Loucy (cell line): ENCODE measurements around the gene ABCC6.

ENCODE experiments used
- H2AFZ ChIP-seq: fragments of 200-600 bp; sonication (generic); 2 replicates; pipeline ENCODE4 v1.6.0; 2016; ENCODE audit warnings: antibody characterized with exemption, mild to moderate bottlenecking, low read length, moderate library complexity
- H3F3A ChIP-seq: fragments of 200-600 bp; 2 replicates; pipeline ENCODE4 v1.6.0; 2016; ENCODE audit warnings: antibody characterized with exemption, low read depth, mild to moderate bottlenecking
- H3K27me3 ChIP-seq: fragments of 200-600 bp; sonication (generic); 2 replicates; pipeline ENCODE4 v1.6.1; 2014; ENCODE audit warnings: low read length, mild to moderate bottlenecking; ENCODE audit not compliant: insufficient read depth, poor library complexity, severe bottlenecking
- H3K36me3 ChIP-seq: fragments of 200-600 bp; sonication (generic); 2 replicates; pipeline ENCODE4 v1.6.1; 2016; ENCODE audit warnings: low read length; ENCODE audit not compliant: insufficient read depth
- H3K4me1 ChIP-seq: fragments of 200-600 bp; sonication (generic); 2 replicates; pipeline ENCODE4 v1.5.1; 2014; ENCODE audit warnings: low read length, mild to moderate bottlenecking; ENCODE audit not compliant: insufficient read depth, poor library complexity, severe bottlenecking
- H3K4me2 ChIP-seq: fragments of 200-600 bp; sonication (generic); 2 replicates; pipeline ENCODE4 v1.6.0; 2014; ENCODE audit warnings: antibody characterized with exemption, low read length, low read depth, mild to moderate bottlenecking; ENCODE audit not compliant: poor library complexity, severe bottlenecking
- H3K4me3 ChIP-seq: fragments of 200-600 bp; sonication (generic); 2 replicates; pipeline ENCODE4 v1.5.1; 2014; ENCODE audit warnings: low read length, mild to moderate bottlenecking, mixed read lengths; ENCODE audit not compliant: poor library complexity, severe bottlenecking
- H3K79me2 ChIP-seq: fragments of 200-600 bp; sonication (generic); 2 replicates; pipeline ENCODE4 v1.6.1; 2014; ENCODE audit warnings: low read length; ENCODE audit not compliant: insufficient read depth
- H3K9ac ChIP-seq: fragments of 200-600 bp; sonication (generic); 2 replicates; pipeline ENCODE4 v1.6.0; 2014; ENCODE audit warnings: mild to moderate bottlenecking, low read depth, low read length, moderate library complexity; ENCODE audit not compliant: poor library complexity, severe bottlenecking
- H3K9me2 ChIP-seq: fragments of 200-600 bp; sonication (generic); replicated peaks from 2 replicates; pipeline ENCODE4 v1.6.1; 2016; ENCODE audit warnings: low read depth, low read length, mixed read lengths
- H3K9me3 ChIP-seq: fragments of 200-600 bp; sonication (generic); 2 replicates; pipeline ENCODE4 v1.6.1; 2014; ENCODE audit warnings: mild to moderate bottlenecking, antibody characterized with exemption, low read length, low read depth; ENCODE audit not compliant: insufficient read depth
- H4K20me1 ChIP-seq: fragments of 200-600 bp; sonication (generic); 2 replicates; pipeline ENCODE4 v1.6.0; 2014; ENCODE audit warnings: antibody characterized with exemption, low read length, mild to moderate bottlenecking; ENCODE audit not compliant: insufficient read depth, poor library complexity, severe bottlenecking
- CTCF ChIP-seq: fragments of 200-600 bp; sonication (generic); conservative IDR thresholded peaks from 2 replicates; pipeline ENCODE4 v1.5.1; 2014; ENCODE audit warnings: mild to moderate bottlenecking, antibody characterized with exemption, low read length
- EZH2phosphoT487 ChIP-seq: fragments of 200-600 bp; IDR thresholded peaks from 2 replicates; pipeline ENCODE4 v1.6.1; 2018; ENCODE audit warnings: antibody characterized with exemption, mild to moderate bottlenecking, moderate library complexity, borderline replicate concordance

Gene ABCC6

GRCh38 chr16:16139061-16139460 lies 84.2 kb downstream of the ABCC6 start:
- H3K4me3 ChIP-seq: no peak overlapping the region
- H3F3A ChIP-seq: no peaks in the 10 kb centered on the region
- no peaks in the 10 kb centered on the region for H4K20me1 ChIP-seq
- no peaks in the 10 kb centered on the region for H3K4me1 ChIP-seq
- H3K4me2 ChIP-seq: no peak overlapping the region
- TF ChIP-seq EZH2phosphoT487: no peak
- TF ChIP-seq CTCF: no peak
- peaks cover 61% of the 10 kb centered on the region; the same call in 1 of the 2 replicates for H3K36me3 ChIP-seq
- no peaks in the 10 kb centered on the region for H3K9me2 ChIP-seq
- H2AFZ ChIP-seq: no peak overlapping the region
- no peak overlapping the region for H3K9ac ChIP-seq
- H3K27me3 ChIP-seq: no peaks in the 10 kb centered on the region
- no peaks in the 10 kb centered on the region for H3K79me2 ChIP-seq
- H3K9me3 ChIP-seq: no peaks in the 10 kb centered on the region

GRCh38 chr16:16138034-16138635 lies 85.2 kb downstream of the ABCC6 start:
- no peaks in the 10 kb centered on the region for H3K79me2 ChIP-seq
- TF ChIP-seq EZH2phosphoT487 (no peak), CTCF (no peak)
- no peaks in the 10 kb centered on the region for H3K4me1 ChIP-seq
- no peaks in the 10 kb centered on the region for H3K9me2 ChIP-seq
- no peaks in the 10 kb centered on the region for H4K20me1 ChIP-seq
- no peaks in the 10 kb centered on the region for H3F3A ChIP-seq
- no peaks in the 10 kb centered on the region for H3K27me3 ChIP-seq
- no peak overlapping the region for H2AFZ ChIP-seq
- peaks cover 68% of the 10 kb centered on the region; the same call in 1 of the 2 replicates for H3K36me3 ChIP-seq
- no peak overlapping the region for H3K9ac ChIP-seq
- no peak overlapping the region for H3K4me2 ChIP-seq
- H3K4me3 ChIP-seq: no peak overlapping the region
- no peaks in the 10 kb centered on the region for H3K9me3 ChIP-seq

GRCh38 chr16:16137110-16137509 lies 86.2 kb downstream of the ABCC6 start:
- H3K4me1 ChIP-seq: no peaks in the 10 kb centered on the region
- no peak overlapping the region for H3K9ac ChIP-seq
- no peaks in the 10 kb centered on the region for H4K20me1 ChIP-seq
- H3K36me3 ChIP-seq: peaks cover 69% of the 10 kb centered on the region; the same call in 1 of the 2 replicates
- no peaks in the 10 kb centered on the region for H3K9me2 ChIP-seq
- no peak overlapping the region for H2AFZ ChIP-seq
- H3K27me3 ChIP-seq: no peaks in the 10 kb centered on the region
- no peaks in the 10 kb centered on the region for H3K9me3 ChIP-seq
- H3F3A ChIP-seq: no peaks in the 10 kb centered on the region
- H3K4me2 ChIP-seq: no peak overlapping the region
- H3K79me2 ChIP-seq: no peaks in the 10 kb centered on the region
- no peak for TF ChIP-seq EZH2phosphoT487
- no peak for TF ChIP-seq CTCF
- no peak overlapping the region for H3K4me3 ChIP-seq
